ENCODE data around the gene LHFPL4.

DNA sequence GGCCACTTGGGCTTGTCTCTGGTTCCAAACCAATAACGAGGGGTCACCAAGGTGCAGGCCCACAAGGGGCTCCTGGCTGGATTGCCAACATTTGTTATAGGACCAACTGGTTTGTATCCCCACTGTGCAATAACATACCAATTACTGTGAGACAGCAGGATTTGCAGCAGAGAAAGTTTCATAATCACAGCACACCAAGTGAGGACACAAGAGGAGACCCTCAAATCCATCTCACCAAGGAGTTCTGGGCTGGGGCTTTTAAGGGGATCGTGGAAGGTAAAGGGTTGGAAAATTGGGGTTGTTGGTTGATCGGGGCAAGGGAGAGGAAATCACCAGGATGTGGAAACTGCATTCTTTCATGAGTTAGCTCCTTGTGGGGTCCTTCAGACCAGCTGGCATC, 29.7 kb upstream of the LHFPL4 start:
- no peak for TF ChIP-seq GATA3 (IDR thresholded peaks at IDR 0.05; ENCODE audit: low read depth, low read length)
- TF ChIP-seq GATA2 (IDR thresholded peaks at IDR 0.05; ENCODE audit: low read depth, low read length) = no peak

Data from SH-SY5Y (cell line).